ENCODE measurements around the gene ACVR1B.

Gene ACVR1B

DNA sequence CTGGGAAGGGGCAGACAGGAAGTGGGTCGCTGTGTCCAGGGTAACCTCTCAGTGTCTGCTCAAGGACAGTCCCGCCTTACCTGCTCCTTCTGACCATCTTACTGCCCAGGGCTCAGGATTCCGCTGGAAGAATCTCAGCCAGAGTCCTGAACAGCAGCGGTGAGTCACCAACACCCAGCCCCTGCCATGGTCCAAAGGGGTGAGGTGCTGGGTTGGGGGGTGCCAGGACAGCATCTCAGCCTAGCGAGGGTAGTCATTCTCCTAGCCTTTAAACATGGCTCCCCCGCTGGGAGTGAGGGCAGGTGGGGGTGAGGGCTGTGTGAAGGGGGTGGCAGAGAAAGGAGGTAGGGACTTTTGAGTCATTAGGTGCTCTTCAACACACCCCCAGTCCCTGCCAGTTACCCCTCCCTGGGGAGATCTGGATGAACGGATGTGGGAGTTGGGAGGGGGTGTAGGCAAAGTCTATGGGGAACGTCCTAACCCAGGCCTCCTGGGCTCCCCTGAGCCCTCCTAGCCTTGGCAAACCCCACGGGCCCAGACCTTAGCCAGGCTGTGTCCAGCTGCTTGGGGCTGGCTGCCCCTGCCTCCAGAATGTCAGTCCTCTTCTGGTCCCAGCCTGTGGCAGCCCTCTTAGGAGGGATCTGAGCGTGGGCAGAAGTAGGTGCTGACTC, 57.7 kb downstream of the ACVR1B start:
- TF ChIP-seq, protein P1, sequence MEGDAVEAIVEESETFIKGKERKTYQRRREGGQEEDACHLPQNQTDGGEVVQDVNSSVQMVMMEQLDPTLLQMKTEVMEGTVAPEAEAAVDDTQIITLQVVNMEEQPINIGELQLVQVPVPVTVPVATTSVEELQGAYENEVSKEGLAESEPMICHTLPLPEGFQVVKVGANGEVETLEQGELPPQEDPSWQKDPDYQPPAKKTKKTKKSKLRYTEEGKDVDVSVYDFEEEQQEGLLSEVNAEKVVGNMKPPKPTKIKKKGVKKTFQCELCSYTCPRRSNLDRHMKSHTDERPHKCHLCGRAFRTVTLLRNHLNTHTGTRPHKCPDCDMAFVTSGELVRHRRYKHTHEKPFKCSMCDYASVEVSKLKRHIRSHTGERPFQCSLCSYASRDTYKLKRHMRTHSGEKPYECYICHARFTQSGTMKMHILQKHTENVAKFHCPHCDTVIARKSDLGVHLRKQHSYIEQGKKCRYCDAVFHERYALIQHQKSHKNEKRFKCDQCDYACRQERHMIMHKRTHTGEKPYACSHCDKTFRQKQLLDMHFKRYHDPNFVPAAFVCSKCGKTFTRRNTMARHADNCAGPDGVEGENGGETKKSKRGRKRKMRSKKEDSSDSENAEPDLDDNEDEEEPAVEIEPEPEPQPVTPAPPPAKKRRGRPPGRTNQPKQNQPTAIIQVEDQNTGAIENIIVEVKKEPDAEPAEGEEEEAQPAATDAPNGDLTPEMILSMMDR (IDR thresholded peaks at IDR 0.05; ENCODE audit: extremely low read depth, insufficient read depth, missing control alignments) = no peak
- in situ Hi-C loops (cut with MboI; ENCODE audit: low pct_unique_long_range_greater_than_20kb, low sequenced_read_pairs, unreplicated experiment) = no loop called here
- DNase-seq (ENCODE audit: low spot score) = no peak

DNA sequence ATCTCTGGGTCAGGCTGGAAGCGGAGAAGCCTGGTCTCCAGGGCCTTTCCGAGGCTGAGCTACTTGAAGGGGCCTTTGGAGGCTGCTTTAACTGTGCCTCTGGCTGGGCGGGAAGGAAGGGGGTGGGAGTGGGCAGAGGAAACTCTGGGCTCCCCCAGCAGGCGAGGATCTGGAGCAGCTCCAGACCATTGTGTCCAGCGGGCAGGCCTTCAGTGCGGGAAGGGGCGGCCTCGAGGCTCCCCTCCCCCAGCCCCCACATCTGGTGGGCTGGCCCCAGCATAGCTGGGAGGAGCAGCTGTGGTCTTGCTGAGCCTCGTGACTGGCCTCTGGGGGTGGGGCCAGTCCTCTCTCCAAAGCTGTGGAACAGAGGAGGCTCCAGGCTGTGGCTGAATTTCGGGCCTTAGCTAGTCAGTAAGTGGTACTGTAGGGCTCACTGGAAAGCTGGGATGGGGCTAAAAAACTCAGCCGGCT, 58.7 kb downstream of the ACVR1B start:
- in situ Hi-C loops (cut with MboI; ENCODE audit: low pct_unique_long_range_greater_than_20kb, low sequenced_read_pairs, unreplicated experiment) = no loop called here
- TF ChIP-seq, protein P1 (IDR thresholded peaks at IDR 0.05; ENCODE audit: extremely low read depth, insufficient read depth, missing control alignments) = no peak
- DNase-seq (ENCODE audit: low spot score) = no peak

DNA sequence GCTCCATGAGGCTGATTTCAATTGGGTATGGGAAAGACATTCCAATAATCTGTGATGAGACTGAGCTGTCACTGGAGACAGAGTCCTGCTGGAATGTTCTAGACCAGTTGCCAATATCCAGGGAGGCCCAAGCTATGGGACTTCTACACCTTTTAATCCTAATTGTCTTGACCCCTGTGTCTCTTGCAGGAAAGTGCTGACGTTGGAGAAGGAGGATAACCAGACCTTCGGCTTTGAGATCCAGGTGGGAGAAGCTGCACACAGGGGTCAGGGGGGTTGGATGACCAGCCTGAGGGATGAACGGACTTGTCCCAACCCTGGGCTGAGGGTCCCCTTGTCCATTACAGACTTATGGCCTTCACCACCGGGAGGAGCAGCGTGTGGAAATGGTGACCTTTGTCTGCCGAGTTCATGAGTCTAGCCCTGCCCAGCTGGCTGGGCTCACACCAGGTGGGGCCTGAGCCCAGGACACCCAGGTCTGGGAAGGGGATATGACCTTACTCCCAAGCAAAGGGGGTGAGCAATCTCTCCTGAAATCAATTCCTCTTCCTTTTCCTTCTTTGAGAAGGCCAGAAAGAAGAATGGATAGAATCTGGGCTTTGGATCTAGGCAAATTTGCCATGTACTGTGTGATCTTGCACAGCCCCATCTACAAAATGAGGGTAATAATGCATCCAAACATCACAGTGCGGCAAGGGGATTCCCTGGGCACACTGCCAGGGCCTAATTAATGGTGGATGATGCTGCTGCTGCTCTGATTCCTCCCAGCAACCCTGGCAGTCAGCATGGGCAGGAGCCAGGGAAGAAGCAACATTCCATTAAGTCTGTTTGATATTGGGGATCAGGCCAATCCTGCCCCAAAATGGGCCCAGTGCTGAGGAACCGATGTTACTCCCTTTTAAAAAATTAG, 59.4 kb downstream of the ACVR1B start:
- TF ChIP-seq, protein P1 (IDR thresholded peaks at IDR 0.05; ENCODE audit: extremely low read depth, insufficient read depth, missing control alignments) = no peak
- in situ Hi-C loops (cut with MboI; ENCODE audit: low pct_unique_long_range_greater_than_20kb, low sequenced_read_pairs, unreplicated experiment) = no loop called here
- no peak for DNase-seq (ENCODE audit: low spot score)

DNA sequence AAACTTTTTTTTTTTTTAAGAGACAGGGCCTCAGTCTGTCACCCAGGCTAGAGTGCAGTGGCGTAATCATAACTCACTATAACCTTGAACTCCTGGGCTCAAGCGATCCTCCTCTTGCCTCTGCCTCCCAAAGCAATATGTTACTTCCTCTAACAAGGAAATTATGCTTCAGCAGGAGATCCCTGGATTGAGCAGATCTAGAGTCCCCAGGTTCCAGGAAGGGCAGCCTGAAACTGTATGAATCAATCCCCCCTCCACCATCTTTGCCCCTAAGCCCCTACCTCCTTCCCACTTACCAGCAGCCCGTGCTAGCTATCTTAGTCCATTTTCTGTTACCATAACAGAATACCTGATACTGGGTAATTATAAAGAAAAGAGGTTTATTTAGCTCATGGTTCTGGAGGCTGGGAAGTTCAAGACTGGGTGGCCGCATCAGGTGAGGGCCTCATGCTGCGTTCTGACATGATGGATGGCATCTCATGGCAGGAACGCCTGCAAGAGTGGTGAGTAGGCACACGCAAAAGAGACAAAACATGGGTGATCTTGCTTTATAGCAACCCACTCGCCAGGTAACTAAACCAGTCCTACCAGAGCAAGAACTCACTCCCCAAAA, 60.2 kb downstream of the ACVR1B start:
- in situ Hi-C loops (cut with MboI; ENCODE audit: low pct_unique_long_range_greater_than_20kb, low sequenced_read_pairs, unreplicated experiment) = no loop called here
- TF ChIP-seq, protein P1 (IDR thresholded peaks at IDR 0.05; ENCODE audit: extremely low read depth, insufficient read depth, missing control alignments) = no peak
- no peak for DNase-seq (ENCODE audit: low spot score)

DNA sequence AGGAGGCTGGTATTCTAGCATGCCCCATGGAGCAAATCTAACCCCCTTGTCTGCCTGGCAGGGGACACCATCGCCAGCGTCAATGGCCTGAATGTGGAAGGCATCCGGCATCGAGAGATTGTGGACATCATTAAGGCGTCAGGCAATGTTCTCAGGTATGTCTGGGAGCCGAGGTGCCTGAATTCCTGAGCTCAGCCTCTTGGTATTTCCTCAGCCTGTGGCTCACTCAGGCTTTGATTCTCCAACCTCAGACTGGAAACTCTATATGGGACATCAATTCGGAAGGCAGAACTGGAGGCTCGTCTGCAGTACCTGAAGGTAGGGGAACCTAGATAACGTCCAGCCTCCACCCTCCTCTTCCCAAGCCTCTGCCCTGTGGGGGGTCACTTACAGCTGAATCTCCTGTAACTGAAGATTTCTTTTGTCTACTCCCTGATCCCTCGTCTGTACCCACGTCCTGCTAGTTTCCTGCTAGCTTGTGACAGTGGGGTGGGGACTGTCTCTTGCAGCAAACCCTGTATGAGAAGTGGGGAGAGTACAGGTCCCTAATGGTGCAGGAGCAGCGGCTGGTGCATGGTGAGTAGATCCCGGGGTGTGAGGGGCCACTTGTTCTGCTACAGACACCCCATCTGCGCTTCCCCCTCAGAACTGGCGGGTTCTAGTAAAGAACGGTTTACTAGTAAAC, 62.3 kb downstream of the ACVR1B start:
- TF ChIP-seq, protein P1 (IDR thresholded peaks at IDR 0.05; ENCODE audit: extremely low read depth, insufficient read depth, missing control alignments) = no peak
- no peak for DNase-seq (ENCODE audit: low spot score)
- in situ Hi-C loops (cut with MboI; ENCODE audit: low pct_unique_long_range_greater_than_20kb, low sequenced_read_pairs, unreplicated experiment) = no loop called here

Measured in GM13977 (cell line).